Stomach (tissue), 9 donors: Measurements from ENCODE around the gene OPCML. TPM values are rescaled to one million over a fixed set of nuclear protein-coding genes. Genes with fewer than 3 reads are reported as not detected.
A peak's percentile ranks its signal among the peaks of the same experiment; 100 is the strongest.

Experiments
- DNase-seq, 2 donors: peaks; one replicate each; pipeline versions ENCODE4 v3.0.0 to v3.0.0-alpha.2; 2013 to 2019
- H3K27ac ChIP-seq, 5 donors: fragments of 200-600 bp in 4 of 5; sonication (generic) in 4 of 5; one replicate each; pipeline ENCODE4 v1.5.1; 2013 to 2019; ENCODE audit warnings: mild to moderate bottlenecking in 1 of 5, moderate library complexity in 1 of 5
- H3K27me3 ChIP-seq, 3 donors: fragments of 200-600 bp; sonication (generic); one replicate each; pipeline ENCODE4 v1.5.1; 2017 to 2019; ENCODE audit warnings: mixed run types in 1 of 3
- H3K36me3 ChIP-seq, 4 donors: fragments of 200-600 bp; sonication (generic); 1 replicate in 3 of 4; 2 replicates in 1 of 4; pipeline ENCODE4 v1.5.1; 2016 to 2019
- H3K4me1 ChIP-seq, 4 donors: fragments of 200-600 bp; sonication (generic); one replicate each; pipeline ENCODE4 v1.5.1; 2016 to 2019
- H3K4me3 ChIP-seq, 4 donors: fragments of 200-600 bp; sonication (generic) in 3 of 4; one replicate each; pipeline ENCODE4 v1.5.1; 2016 to 2019; ENCODE audit warnings: mild to moderate bottlenecking in 1 of 4
- H3K9me3 ChIP-seq, 4 donors: fragments of 200-600 bp; sonication (generic); one replicate each; pipeline ENCODE4 v1.5.1; 2016 to 2019
- CTCF ChIP-seq, 7 experiments: fragments of 450-650 bp in 4 of 7; fragments of 200-600 bp in 3 of 7; sonication (generic) in 3 of 7; IDR thresholded peaks; one replicate each; pipeline ENCODE4 v1.5.1; 2016 to 2019; ENCODE audit warnings: antibody characterized with exemption in 7 of 7, control low read depth in 2 of 7, mild to moderate bottlenecking in 1 of 7
- EP300 ChIP-seq: sonication (generic); formaldehyde crosslinking; IDR thresholded peaks from one replicate; pipeline ENCODE4 v1.6.1; 2017; ENCODE audit warnings: antibody characterized with exemption
- POLR2A ChIP-seq, 4 donors: fragments of 450-650 bp; IDR thresholded peaks; one replicate each; pipeline ENCODE4 v1.6.1; 2016; ENCODE audit warnings: antibody characterized with exemption in 4 of 4, control low read depth in 2 of 4, mild to moderate bottlenecking in 1 of 4, moderate library complexity in 1 of 4
- POLR2AphosphoS5 ChIP-seq, 3 donors: sonication (generic); formaldehyde crosslinking; IDR thresholded peaks; one replicate each; pipeline ENCODE4 v1.6.1; 2016; ENCODE audit warnings: antibody characterized with exemption in 3 of 3
- WGBS, 5 donors: extraction: QIAGEN DNeasy Blood & Tissue Kit in 3 of 5; methylation state at CpG; one replicate each; pipeline versions ENCODE4 v1.1.5 to v1.1.7; 2013 to 2018; 5-methylcytosine and 5-hydroxymethylcytosine counted together
- intact Hi-C: fragments of 100-400 bp; cut with DNase I; formaldehyde crosslinking; loops from one replicate; pipeline ENCODE4 v1.15.1; 2023; ENCODE audit warnings: low total_unique reads
- polyA plus RNA-seq, 3 donors: library from polyadenylated mRNA; stranded (reverse); fragments of 200-250 nt; gene quantifications; one replicate each; pipeline ENCODE4 v1.2.3, GENCODE V29; 2013
- total RNA-seq, 5 donors: library from RNA; depleted of rRNA; stranded (reverse); fragments of >200 nt; gene quantifications; one replicate each; pipeline versions ENCODE4 v1.1.0 to v1.2.3, GENCODE V29; 2014 to 2016
- donor health status: healthy with polysubstance abuse.
- donor health status: Bipolar disorder and iron deficiency.
- donor health status: healthy.

The OPCML gene
- total and polyA plus RNA-seq, 8 donors, result 0.03 to 0.92 (median 0.55) TPM; not detected in 3

- Histone ChIP-seq H3K36me3 (no peaks in the 10 kb centered on the region), H3K4me1 (no peaks in the 10 kb centered on the region), H3K27ac (no peak overlapping the region), H3K27me3 (peaks cover 0 to 8% (median 0%) of the 10 kb centered on the region in 3 donors), H3K4me3 (no peak overlapping the region), H3K9me3 (no peaks in the 10 kb centered on the region)
- 64 to 82% (median 72%) methylated on average over 10 of the region's 10 CpGs for WGBS, 5 donors
- intact Hi-C loops, result no loop called here
- peak in 1 of 2 donors; percentile 25 for DNase-seq
- TF ChIP-seq POLR2AphosphoS5 (IDR thresholded peaks at IDR 0.05) (no peak), EP300 (no peak), CTCF (IDR thresholded peaks at IDR 0.05) (no peak), POLR2A (IDR thresholded peaks at IDR 0.05) (no peak)
Observed at GRCh38 chr11:133541021-133541719, 8.9 kb upstream of the OPCML start.

- intact Hi-C loops, result no loop called here
- H3K4me1 ChIP-seq, result peaks cover 7 to 19% (median 9%) of the 10 kb centered on the region in 4 donors
Observed at GRCh38 chr11:133536198-133536597, 3.9 kb upstream of the OPCML start.

GRCh38 chr11:133533205-133533604 lies 904 bp upstream of the OPCML start:
- Histone ChIP-seq H3K9me3 (no peaks in the 10 kb centered on the region), H3K27ac (no peak overlapping the region), H3K4me1 (peaks cover 7 to 19% (median 9%) of the 10 kb centered on the region in 4 donors), H3K36me3 (no peaks in the 10 kb centered on the region), H3K27me3 (peaks cover 8 to 60% (median 30%) of the 10 kb centered on the region in 3 donors), H3K4me3 (no peak overlapping the region)
- 23 to 58% (median 51%) methylated on average over 6 of the region's 6 CpGs for WGBS, 5 donors
- TF ChIP-seq POLR2AphosphoS5 (IDR thresholded peaks at IDR 0.05) (no peak), EP300 (no peak), POLR2A (IDR thresholded peaks at IDR 0.05) (no peak), CTCF (IDR thresholded peaks at IDR 0.05) (no peak)
- DNase-seq, result no peak
- intact Hi-C loops, result no loop called here

More at GRCh38 chr11:133536198-133536597, 3.9 kb upstream of the OPCML start:
- no peaks in the 10 kb centered on the region for H3K9me3 ChIP-seq
- WGBS, 5 donors, result 80 to 92% (median 85%) methylated on average over 1 of the region's 1 CpG
- H3K4me3 ChIP-seq, result no peak overlapping the region
- H3K27ac ChIP-seq, result no peak overlapping the region
- H3K27me3 ChIP-seq, result peaks cover 0 to 30% (median 10%) of the 10 kb centered on the region in 3 donors
- H3K36me3 ChIP-seq, result no peaks in the 10 kb centered on the region
- DNase-seq, result no peak
- TF ChIP-seq POLR2AphosphoS5 (IDR thresholded peaks at IDR 0.05), result no peak
- no peak for TF ChIP-seq CTCF (IDR thresholded peaks at IDR 0.05)
- no peak for TF ChIP-seq EP300
- no peak for TF ChIP-seq POLR2A (IDR thresholded peaks at IDR 0.05)

- H3K4me3 ChIP-seq, result peak overlapping the region in 1 of 4 donors; percentile 19
- 14 to 23% (median 19%) methylated on average over 6 of the region's 6 CpGs for WGBS, 5 donors
- no peaks in the 10 kb centered on the region for H3K36me3 ChIP-seq
- H3K4me1 ChIP-seq, result peaks cover 7 to 19% (median 9%) of the 10 kb centered on the region in 4 donors
- H3K9me3 ChIP-seq, result no peaks in the 10 kb centered on the region
- no peak for DNase-seq
- no peak overlapping the region for H3K27ac ChIP-seq
- TF ChIP-seq POLR2A (IDR thresholded peaks at IDR 0.05), result no peak
- TF ChIP-seq POLR2AphosphoS5 (IDR thresholded peaks at IDR 0.05), result no peak
- no peak for TF ChIP-seq EP300
- TF ChIP-seq CTCF (IDR thresholded peaks at IDR 0.05), result no peak
- peaks cover 8 to 75% (median 30%) of the 10 kb centered on the region in 3 donors for H3K27me3 ChIP-seq
- intact Hi-C loops, result no loop called here
Observed at GRCh38 chr11:133531458-133531857, 843 bp downstream of the OPCML start.
